Osteocyte (in vitro differentiated cells): ENCODE measurements around the gene PTRH2. TPM values are rescaled to one million over a fixed set of nuclear protein-coding genes. Genes with fewer than 3 reads are reported as not detected.

Experiments used
- DNase-seq: peaks from one replicate; pipeline ENCODE4 v3.0.0; 2021; ENCODE audit warnings: mixed read lengths; ENCODE audit not compliant: unreplicated experiment; ENCODE audit errors: extremely low spot score
- H3K27ac Mint-ChIP-seq: one replicate; pipeline ENCODE4 v1.8.0; 2021; ENCODE audit warnings: mild to moderate bottlenecking, mixed read lengths; ENCODE audit not compliant: unreplicated experiment
- H3K27me3 Mint-ChIP-seq: one replicate; pipeline ENCODE4 v1.8.0; 2021; ENCODE audit warnings: mixed read lengths; ENCODE audit not compliant: unreplicated experiment
- H3K36me3 Mint-ChIP-seq: one replicate; pipeline ENCODE4 v1.8.0; 2021; ENCODE audit warnings: mixed read lengths; ENCODE audit not compliant: unreplicated experiment
- H3K4me1 Mint-ChIP-seq: one replicate; pipeline ENCODE4 v1.8.0; 2021; ENCODE audit warnings: mixed read lengths; ENCODE audit not compliant: unreplicated experiment
- H3K4me3 Mint-ChIP-seq: one replicate; pipeline ENCODE4 v1.8.0; 2021; ENCODE audit warnings: mild to moderate bottlenecking, moderate library complexity, mixed read lengths; ENCODE audit not compliant: unreplicated experiment
- H3K9me3 Mint-ChIP-seq: one replicate; pipeline ENCODE4 v1.8.0; 2021; ENCODE audit warnings: mixed read lengths; ENCODE audit not compliant: unreplicated experiment
- CTCF ChIP-seq: fragments of 200-600 bp; sonication (generic); IDR thresholded peaks from 2 replicates; pipeline ENCODE4 v1.5.0; 2021; ENCODE audit warnings: antibody characterized with exemption, mild to moderate bottlenecking, moderate library complexity
- total RNA-seq: library from RNA; stranded (reverse); gene quantifications from 2 replicates; pipeline ENCODE4 v1.2.1, GENCODE V29; 2021

Gene PTRH2
- total RNA-seq, 1 donor from 2014 or later: 19.6 TPM

- no peak for TF ChIP-seq CTCF
- H3K9me3 Mint-ChIP-seq: peaks cover 4% of the 10 kb centered on the region
- no peaks in the 10 kb centered on the region for H3K27me3 Mint-ChIP-seq
- H3K36me3 Mint-ChIP-seq: peaks cover 20% of the 10 kb centered on the region
- no peak for DNase-seq
- no peak overlapping the region for H3K4me3 Mint-ChIP-seq
- H3K4me1 Mint-ChIP-seq: peaks cover 2% of the 10 kb centered on the region
- H3K27ac Mint-ChIP-seq: no peak overlapping the region
Observed at GRCh38 chr17:59745040-59745439, 37.8 kb upstream of the PTRH2 start.

- no peak overlapping the region for H3K27ac Mint-ChIP-seq
- TF ChIP-seq CTCF: no peak
- H3K36me3 Mint-ChIP-seq: peaks cover 21% of the 10 kb centered on the region
- H3K4me1 Mint-ChIP-seq: peaks cover 2% of the 10 kb centered on the region
- no peak overlapping the region for H3K4me3 Mint-ChIP-seq
- DNase-seq: no peak
- H3K9me3 Mint-ChIP-seq: peaks cover 4% of the 10 kb centered on the region
- H3K27me3 Mint-ChIP-seq: no peaks in the 10 kb centered on the region
Observed at GRCh38 chr17:59743842-59744241, 36.6 kb upstream of the PTRH2 start.

GRCh38 chr17:59737324-59737723 is 30.1 kb upstream of the PTRH2 start:
- no peak for DNase-seq
- Mint-ChIP-seq H3K4me1 (no peaks in the 10 kb centered on the region), H3K9me3 (no peaks in the 10 kb centered on the region), H3K36me3 (peaks cover 24% of the 10 kb centered on the region), H3K4me3 (no peak overlapping the region), H3K27ac (no peak overlapping the region), H3K27me3 (no peaks in the 10 kb centered on the region)
- no peak for TF ChIP-seq CTCF

- Mint-ChIP-seq H3K4me3 (no peak overlapping the region), H3K36me3 (peaks cover 20% of the 10 kb centered on the region), H3K4me1 (peaks cover 3% of the 10 kb centered on the region), H3K27ac (no peak overlapping the region), H3K27me3 (no peaks in the 10 kb centered on the region), H3K9me3 (no peaks in the 10 kb centered on the region)
- TF ChIP-seq CTCF: no peak
- no peak for DNase-seq
Observed at GRCh38 chr17:59734226-59734625, 27.0 kb upstream of the PTRH2 start.

- Mint-ChIP-seq H3K27ac (no peak overlapping the region), H3K9me3 (no peaks in the 10 kb centered on the region), H3K27me3 (no peaks in the 10 kb centered on the region), H3K36me3 (peaks cover 17% of the 10 kb centered on the region), H3K4me3 (no peak overlapping the region), H3K4me1 (peaks cover 3% of the 10 kb centered on the region)
- no peak for TF ChIP-seq CTCF
- no peak for DNase-seq
Observed at GRCh38 chr17:59733697-59734096, 26.5 kb upstream of the PTRH2 start.
